ENCODE data around the gene GFY.
"Not testable (repeated sequence)": the region's sequence is repeated elsewhere in the genome, so short reads cannot be mapped to it uniquely, and the experiment has no call there.

DNA sequence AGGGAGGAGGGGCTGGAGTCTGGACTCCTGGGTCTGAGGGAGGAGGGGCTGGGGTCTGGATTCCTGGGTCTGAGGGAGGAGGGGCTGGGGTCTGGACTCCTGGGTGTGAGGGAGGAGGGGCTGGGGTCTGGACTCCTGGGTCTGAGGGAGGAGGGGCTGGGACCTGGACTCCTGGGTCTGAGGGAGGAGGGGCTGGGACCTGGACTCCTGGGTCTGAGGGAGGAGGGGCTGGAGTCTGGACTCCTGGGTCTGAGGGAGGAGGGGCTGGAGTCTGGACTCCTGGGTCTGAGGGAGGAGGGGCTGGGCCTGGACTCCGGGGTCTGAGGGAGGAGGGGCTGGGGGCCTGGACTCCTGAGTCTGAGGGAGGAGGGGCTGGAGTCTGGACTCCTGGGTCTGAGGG lies 35.9 kb downstream of the GFY start:
- TF ChIP-seq, protein P1, sequence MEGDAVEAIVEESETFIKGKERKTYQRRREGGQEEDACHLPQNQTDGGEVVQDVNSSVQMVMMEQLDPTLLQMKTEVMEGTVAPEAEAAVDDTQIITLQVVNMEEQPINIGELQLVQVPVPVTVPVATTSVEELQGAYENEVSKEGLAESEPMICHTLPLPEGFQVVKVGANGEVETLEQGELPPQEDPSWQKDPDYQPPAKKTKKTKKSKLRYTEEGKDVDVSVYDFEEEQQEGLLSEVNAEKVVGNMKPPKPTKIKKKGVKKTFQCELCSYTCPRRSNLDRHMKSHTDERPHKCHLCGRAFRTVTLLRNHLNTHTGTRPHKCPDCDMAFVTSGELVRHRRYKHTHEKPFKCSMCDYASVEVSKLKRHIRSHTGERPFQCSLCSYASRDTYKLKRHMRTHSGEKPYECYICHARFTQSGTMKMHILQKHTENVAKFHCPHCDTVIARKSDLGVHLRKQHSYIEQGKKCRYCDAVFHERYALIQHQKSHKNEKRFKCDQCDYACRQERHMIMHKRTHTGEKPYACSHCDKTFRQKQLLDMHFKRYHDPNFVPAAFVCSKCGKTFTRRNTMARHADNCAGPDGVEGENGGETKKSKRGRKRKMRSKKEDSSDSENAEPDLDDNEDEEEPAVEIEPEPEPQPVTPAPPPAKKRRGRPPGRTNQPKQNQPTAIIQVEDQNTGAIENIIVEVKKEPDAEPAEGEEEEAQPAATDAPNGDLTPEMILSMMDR (IDR thresholded peaks at IDR 0.05; ENCODE audit: low read length) = not testable (repeated sequence)
- not testable (repeated sequence) for TF ChIP-seq EZH2 (optimal IDR thresholded peaks at IDR 0.05; ENCODE audit: low read depth, low read length)
